GM18867 (cell line): Measurements from ENCODE around the gene PPFIA3.

Experiments
- ATAC-seq: cut with Tn5 transposase; IDR thresholded peaks from one replicate; pipeline ENCODE4 v1.9.1; 2021; ENCODE audit warnings: mild to moderate bottlenecking, moderate library complexity; ENCODE audit not compliant: unreplicated experiment

PPFIA3 gene

GRCh38 chr19:49148784-49149651 is 29.7 kb downstream of the PPFIA3 start:
- ATAC-seq, result no peak

GRCh38 chr19:49149652-49150105 is 30.3 kb downstream of the PPFIA3 start:
- no peak for ATAC-seq

- ATAC-seq, result no peak
These were observed 31.0 kb downstream of the PPFIA3 start for GRCh38 chr19:49150106-49150943.

- ATAC-seq, result no peak
These were observed 31.6 kb downstream of the PPFIA3 start for GRCh38 chr19:49150944-49151243.

- ATAC-seq, result no peak
These were observed 32.1 kb downstream of the PPFIA3 start for GRCh38 chr19:49151267-49152118.

GRCh38 chr19:49152119-49152550 is 32.8 kb downstream of the PPFIA3 start:
- ATAC-seq, result no peak

GRCh38 chr19:49153167-49153809 is 33.9 kb downstream of the PPFIA3 start:
- no peak for ATAC-seq

- ATAC-seq, result no peak
These were observed 34.9 kb downstream of the PPFIA3 start for GRCh38 chr19:49154279-49154678.

- no peak for ATAC-seq
These were observed 35.9 kb downstream of the PPFIA3 start, which contains the start of gene HRC for GRCh38 chr19:49155005-49155819. Gene HRC, minus strand, starts transcription at chr19:49155396. Its CDS starts 159 bp downstream, at chr19:49155237.

- no peak for ATAC-seq
These were observed 36.5 kb downstream of the PPFIA3 start for GRCh38 chr19:49155820-49156346.

GRCh38 chr19:49157445-49158224 is 38.3 kb downstream of the PPFIA3 start, which contains the start of gene TRPM4:
Gene TRPM4, plus strand, starts transcription at chr19:49157792. Its CDS starts 75 bp downstream, at chr19:49157867.
- ATAC-seq, result no peak

- no peak for ATAC-seq
These were observed 41.3 kb downstream of the PPFIA3 start for GRCh38 chr19:49160450-49161189.

- ATAC-seq, result no peak
These were observed 42.6 kb downstream of the PPFIA3 start for GRCh38 chr19:49161987-49162386.

GRCh38 chr19:49165111-49165750 is 45.9 kb downstream of the PPFIA3 start:
- no peak for ATAC-seq

- ATAC-seq, result no peak
These were observed 46.5 kb downstream of the PPFIA3 start for GRCh38 chr19:49165865-49166301.

GRCh38 chr19:49167857-49168409 is 48.6 kb downstream of the PPFIA3 start:
- no peak for ATAC-seq

GRCh38 chr19:49168421-49168820 is 49.1 kb downstream of the PPFIA3 start:
- no peak for ATAC-seq
